ENCODE measurements around the gene FRMD4A.

FRMD4A gene

DNA sequence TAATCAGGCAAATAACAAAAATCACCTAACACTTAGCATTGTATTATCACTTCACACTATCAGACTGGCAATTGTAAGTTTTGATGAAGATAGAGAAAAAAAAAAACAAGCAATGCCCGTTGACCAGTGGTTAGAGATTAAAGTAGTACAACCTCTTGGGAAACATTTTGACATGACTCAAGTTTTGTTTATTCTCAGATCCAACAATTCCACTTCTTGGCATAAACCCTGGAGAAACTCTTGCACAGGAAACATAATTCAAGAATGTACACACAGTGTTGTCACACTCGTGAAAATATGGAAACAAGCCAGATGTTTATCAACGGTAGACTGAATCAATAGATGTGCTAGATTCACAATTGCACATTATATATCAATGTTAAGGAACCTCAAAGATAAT lies 37.2 kb downstream of the FRMD4A start:
- no peak for DNase-seq (ENCODE audit: low read depth)

DNA sequence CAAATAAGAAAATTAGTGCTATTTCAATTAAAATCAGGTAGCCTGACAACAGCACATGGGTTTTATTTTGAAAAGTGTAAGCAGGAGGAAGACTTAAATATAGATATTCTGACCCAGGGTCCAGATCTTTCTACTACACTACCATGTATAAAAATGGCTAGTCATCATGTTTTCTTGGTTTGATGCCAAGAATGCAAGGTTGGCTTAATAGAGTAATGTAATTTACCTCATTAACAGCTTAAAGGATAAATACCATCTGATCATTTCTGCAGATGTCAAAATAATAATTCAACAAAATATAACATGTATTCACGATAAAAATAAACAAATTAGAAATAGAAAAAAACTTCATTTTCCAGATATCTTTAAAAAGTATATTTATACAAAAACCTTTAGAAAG lies 39.4 kb downstream of the FRMD4A start:
- no peak for DNase-seq (ENCODE audit: low read depth)

DNA sequence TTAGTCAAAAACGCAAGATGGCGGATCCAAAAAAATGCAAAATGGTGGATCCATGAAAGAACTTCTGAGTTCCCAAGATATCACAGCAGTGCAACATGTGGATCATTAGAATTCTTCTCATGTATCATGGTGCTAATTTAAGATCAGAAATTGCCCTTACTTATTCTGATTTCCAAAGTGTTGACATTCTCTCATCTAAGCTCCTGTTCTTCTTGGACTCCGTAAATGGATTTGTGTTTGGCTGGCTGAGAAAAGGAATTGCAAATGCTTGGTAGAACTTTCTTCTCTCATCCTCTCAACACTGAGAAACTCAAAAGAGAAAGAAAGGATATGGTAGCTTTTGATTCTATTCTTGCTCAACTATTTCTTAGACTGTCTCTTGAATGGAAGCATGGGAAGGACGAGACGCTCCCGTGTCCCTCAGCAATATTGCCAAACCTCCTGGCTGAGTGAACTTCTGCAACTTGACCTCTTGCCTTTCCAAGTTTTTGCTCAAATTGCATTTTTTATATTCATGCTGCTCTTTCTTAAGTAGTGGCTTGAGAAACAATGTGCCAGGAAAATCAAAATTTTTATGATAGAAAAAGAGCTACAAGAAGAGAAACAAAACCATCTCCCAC lies 44.7 kb downstream of the FRMD4A start:
- DNase-seq (ENCODE audit: low read depth): no peak

DNA sequence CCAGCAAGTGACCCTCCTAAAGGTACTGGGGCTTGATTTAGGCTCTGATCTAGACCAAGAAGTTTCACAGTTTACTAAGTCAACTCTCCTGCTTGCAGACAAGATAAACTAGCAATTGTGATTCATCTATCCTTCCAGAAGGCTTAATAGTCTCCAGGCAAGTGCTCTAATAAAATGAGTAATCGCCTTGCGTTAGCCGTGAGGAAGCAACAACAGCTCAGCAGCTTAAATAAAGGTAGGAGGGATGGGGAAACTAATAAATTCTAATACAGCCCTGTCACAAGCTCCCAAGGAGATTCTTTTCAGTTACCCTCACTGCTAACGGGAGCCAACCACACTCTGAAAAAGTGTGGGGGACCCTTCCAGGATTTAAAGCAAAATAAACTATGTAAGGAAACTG lies 48.4 kb downstream of the FRMD4A start:
- no peak for DNase-seq (ENCODE audit: low read depth)

DNA sequence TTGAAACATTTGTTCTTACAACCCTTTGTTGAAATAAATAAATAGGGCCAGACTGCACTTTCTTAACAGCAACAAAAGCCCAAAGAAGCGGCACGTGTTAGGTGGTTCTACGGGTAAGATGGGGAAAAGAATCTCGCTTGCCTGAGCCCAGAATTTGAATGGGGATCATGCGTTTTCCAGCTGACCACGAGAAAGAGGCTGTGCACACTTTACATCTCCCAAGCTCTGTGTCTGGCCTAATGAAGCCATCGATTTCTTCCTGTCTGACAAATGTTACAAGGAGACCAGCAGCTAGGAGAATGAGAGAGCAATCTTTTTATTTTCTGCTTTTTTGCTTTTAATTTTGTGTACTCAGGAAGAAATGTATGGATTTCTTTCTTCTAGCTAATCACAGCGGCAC lies 52.2 kb downstream of the FRMD4A start:
- DNase-seq (ENCODE audit: low read depth): no peak

DNA sequence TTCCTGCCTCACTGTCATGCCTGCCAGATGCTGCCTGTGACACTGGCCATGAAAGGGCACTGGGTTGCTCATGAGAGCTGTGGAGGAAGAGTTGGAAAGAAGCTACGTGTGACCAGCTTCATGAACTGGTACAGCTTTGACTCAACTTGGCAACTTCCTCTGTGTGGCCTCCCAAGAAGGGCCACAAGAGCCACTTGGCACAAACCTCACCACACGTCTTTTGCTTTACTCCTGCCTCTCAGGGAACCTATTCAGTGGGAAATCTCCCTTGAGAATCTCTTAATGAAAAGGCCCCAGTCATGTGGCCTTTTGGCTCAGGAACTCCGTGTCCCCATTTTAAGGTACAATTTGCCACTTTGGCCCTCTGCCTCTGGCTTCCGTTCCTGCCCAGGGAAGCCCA lies 54.5 kb downstream of the FRMD4A start:
- DNase-seq (ENCODE audit: low read depth): no peak

DNA sequence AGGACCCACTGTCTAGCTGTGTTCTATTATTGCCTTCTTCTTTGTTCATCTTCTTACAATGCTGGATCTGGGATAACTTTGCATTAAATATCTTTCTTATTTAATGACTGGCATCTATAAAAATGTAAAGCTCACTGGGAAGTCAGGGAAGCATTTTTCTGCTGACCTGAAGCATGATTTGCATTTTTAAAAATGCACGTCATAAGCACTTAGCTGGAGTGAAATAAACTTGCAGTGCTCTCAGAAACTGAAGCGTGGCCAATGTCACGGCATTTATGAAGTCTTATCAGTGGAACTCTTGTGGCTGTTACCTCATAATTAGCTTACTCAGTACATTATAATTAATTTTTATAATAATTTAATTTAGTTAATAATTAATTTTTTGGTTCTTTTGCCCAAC lies 59.1 kb downstream of the FRMD4A start:
- no peak for DNase-seq (ENCODE audit: low read depth)

DNA sequence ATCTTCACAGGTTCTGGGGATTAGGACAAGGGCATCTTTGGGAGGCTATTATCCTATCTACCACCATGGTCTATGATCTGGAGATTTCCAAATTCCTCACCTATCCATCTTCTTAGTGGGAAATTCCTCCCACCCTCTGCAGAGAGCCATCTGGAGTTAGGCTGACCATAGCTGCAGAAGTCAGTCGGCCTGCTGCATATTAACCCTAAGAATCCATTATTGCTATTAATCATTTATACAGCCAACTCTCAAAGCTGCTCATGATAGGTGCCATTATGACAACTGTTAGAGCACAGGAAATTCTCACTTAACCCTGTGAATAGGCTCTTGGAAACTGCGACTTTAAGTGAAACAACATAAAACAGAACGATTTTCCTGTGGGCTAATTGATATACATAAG lies 60.4 kb downstream of the FRMD4A start:
- DNase-seq (ENCODE audit: low read depth): no peak

DNA sequence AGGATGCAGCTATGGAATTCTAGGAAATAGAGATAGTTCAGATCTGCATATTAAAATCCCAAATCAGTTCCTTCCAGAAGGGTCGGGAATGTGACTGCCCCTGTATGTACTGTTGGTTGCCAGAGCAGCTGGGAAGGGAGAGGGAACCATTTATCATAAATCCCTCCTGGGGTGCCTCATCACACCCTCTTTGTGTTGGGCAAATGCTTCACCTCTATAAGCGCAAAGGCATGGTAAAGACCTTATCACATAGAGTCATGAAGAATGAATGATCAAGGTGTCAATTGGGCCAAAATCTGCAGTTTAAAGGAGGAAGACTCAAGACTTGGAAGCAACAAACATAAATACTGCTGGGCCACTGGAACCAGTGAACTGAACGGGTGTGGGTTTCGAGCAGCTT lies 65.0 kb downstream of the FRMD4A start:
- DNase-seq (ENCODE audit: low read depth): no peak

DNA sequence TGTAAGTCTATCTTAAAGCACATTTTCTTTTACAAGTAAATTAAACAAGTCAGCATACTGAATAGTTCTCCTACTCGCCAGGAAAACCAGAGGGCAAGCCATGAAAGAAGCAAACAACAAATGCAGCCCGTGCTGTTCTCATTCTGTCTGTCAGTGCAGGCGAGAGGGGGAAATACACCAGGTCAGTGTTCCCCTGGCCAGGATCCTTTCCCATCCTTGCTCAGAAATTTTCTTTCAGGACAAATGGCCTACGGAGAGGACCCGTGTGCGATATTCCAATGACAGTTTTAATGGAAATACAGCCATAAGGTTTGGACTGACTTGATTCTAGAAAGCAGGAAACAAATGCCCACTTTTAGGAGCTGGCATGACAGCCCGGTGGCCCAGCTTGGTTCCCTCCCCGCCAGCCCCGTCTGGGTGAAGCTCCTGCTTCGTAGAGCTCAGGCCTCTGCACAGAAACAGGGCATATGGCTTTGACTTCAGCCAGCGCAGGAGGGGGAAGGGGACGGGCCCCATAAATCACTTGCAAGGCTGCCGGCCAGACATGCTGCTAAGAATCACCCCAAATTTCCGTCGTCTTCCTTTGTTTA lies 67.8 kb downstream of the FRMD4A start:
- DNase-seq (ENCODE audit: low read depth): no peak

DNA sequence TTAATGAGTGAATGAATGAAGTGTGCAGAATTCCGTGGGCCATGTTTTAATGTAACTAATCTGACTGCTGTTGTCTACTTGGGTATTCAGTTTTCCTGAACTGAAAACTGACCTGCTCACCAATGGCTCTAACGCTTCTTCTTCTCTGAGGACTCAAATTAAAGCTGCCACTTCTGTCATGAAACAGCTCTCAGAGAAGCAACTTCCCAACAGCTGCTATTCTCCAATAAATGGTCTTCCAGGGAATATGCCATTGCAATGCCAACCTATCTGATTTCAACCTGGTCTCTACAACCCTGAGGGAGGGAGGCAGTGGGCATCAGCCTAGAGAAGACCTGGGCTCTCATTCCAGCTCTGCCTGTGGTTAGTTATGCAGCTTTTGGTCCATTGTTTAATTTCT lies 69.4 kb downstream of the FRMD4A start:
- DNase-seq (ENCODE audit: low read depth): no peak

DNA sequence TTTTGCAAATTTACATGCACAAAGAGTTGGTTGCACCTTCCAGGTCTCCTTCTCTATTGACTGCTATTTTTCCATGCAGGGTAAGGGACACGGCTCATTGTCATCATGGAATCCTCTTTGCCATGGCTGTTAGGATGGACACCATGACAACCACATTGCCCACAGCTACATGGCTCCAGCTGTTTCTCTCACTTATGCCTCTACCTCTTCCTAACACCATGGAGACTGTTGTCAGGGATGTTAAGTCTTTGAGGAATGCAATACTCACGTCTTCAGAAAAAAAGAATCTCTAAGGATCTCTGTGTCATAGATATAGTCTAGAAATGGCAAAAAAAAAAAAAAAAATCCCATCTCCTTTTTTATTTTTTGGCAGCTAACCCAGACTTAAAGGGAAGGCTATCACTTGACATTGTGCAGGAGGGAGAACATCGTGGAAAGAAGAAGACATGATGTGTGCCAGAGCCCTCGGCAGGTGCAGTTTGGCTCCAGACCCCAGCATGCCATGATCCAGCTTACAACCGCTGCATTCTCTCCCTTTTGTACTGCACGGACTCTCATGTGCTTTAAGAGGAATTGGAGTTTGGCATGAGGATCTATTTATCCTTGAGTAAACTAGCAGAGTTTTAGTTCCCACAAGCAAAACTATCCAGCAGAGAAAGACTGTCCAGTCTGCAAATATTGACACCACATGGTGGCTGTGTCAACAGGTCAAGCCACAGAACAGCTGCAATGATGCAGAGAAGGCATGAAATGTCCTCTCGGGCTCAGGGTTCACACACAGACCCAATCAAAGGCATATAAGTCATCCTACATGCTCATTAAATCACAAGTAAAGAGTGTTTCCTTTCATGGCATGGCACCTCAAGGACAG lies 70.8 kb downstream of the FRMD4A start:
- DNase-seq (ENCODE audit: low read depth): no peak

DNA sequence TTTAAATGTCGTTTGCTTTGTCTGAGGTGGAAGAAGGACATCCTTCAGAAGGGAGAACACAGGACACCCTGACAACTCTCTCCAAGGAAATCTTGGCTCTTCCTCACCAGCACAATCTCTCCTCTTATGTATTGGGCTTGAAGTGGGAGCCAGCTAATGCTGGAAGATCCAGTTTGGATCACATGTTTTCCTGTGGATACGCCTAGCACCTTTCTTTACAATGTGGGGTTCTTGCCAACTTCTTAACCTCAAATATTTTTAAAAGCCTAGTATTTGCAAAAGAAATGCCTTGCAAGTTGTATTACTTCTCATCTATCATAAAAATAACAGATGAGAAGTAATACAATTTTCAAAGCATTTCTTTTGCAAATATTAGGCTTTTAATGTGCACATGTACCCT lies 76.4 kb downstream of the FRMD4A start:
- DNase-seq (ENCODE audit: low read depth): no peak

DNA sequence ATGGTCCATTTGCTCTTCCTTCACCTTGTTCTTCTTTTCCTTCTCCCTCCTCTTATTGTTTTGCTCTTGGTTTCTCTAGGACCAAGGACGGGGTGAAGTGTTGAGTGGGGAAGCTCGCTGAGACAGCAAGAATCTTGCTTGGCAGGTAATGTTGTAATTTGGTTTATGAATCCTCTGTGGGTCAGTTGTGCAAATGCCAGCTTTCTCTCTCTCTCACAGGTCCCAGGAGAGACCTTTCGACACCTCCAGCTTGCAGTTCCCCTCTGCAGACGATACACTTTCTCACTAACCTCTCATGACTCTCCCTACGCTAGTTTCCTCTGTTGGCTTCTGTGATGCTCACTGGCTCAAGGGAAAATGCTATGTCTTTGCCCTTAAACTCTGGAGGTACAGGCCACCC lies 77.0 kb downstream of the FRMD4A start:
- DNase-seq (ENCODE audit: low read depth): no peak

DNA sequence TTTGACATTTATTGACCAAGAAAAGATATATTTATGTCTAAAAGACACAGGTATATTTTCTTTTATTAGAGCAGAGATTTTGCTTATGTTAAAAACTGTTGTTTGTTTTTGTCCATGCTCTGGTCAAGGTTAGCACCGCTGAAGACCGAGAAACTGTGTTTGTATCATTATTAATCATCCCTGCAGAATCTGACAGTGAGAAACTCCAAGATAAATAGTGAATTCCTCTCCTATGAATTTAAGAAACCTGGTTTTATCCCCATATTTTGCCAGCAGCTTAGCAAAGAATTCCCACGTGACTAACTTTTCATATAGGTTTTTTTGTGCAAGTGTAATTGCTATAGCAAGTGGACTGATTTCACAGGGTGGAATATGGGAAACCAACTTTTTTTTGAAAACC lies 77.6 kb downstream of the FRMD4A start:
- DNase-seq (ENCODE audit: low read depth): no peak

DNA sequence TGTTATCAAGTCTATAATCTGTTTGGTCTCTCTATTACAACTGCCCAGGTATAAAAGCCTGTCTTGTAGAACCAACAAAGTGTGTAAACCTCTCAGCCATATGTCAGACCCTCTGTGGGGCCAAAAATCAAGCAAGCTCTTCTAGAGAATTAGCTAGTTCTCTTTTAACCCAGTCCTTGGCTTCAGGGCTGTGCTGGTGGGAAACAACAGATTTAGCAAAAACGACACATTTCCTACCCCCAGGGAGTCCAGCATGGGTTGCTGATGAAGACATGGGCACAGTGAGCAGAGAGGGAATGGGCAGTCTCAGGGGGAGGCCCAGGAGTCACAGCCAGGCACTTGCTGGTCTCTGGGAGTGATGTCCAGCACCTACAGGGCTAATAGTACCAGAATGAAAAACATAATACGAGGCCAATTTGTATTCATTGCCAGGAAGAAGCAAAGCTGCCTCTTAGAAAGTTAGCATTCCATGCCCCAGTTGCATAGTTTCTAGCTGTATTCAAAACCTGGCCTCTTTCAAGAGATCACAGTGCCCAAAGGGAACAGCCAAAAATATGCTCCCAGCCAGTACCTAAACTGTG lies 80.1 kb downstream of the FRMD4A start:
- no peak for DNase-seq (ENCODE audit: low read depth)

DNA sequence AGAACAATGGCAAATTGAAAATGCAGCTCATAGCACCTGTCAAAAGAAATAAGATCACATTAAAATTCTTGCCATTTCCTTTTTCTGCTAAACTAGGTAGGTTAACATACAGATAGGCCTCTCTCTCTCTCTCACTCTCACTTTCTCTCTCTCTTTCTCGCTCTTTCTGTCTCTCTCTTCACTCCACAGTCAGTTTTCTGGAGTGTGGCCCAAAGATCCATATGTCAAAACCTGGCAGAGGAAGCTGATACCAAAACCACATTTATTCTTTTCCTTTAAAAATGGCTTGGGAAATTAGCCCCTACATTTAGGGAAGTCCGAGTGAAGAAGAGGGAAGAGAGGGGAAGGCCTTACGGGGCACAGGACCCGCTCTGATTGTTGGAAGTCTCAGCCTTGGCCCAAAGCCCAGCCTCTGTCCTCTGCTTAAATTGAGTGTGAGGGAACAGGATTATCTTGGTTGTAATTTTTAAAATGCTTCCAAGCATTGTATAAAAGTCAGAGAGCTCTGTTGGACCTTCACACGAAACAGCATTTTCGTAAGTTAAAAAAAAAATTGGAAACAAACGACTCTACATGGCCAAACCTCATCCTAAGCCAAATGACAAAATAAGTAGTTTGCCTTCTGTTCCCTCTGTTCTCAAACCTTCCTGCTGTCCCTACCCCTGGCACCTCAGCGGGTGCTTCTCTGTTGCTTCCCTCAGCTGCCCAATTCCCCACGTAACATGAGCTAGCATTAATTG lies 83.2 kb downstream of the FRMD4A start:
- DNase-seq (ENCODE audit: low read depth): no peak

DNA sequence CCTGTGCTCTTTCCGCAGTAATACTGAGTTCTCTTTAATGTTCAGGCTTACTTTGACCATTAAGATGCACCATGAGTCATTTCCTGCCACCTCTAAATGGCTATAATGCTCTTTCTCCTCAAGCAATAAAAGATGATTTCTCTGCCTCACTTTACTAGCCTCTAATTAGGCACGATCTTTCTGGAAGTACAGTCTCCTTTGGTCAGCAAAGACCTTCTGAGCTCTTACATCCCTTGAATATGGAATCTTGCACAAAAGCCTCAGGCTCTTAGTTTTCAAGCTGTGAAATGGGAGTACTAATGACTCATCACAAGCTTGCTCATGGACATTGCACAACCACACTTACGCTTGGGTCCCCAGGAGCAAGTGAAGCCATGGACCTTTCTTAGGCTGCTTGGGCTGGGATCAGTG lies 85.9 kb downstream of the FRMD4A start:
- no peak for DNase-seq (ENCODE audit: low read depth)

DNA sequence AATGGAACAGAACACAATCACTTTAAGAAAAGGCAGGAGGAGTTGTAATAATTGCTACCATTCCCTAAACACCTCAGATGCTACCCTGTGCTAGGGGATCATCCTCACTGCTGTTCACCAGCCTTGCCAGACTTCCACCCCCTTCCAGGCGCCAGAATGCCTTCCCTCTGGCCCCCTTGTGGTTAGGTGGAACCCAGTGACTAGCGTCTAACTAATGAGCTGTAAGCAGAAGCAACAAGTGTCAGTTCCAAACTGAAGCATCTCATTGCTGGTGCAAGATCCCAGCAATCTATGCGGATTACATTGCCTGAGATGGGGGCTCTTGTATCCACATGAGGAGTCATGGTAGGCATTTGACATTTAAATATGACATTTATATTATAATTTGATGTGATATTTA lies 86.6 kb downstream of the FRMD4A start:
- DNase-seq (ENCODE audit: low read depth): no peak

DNA sequence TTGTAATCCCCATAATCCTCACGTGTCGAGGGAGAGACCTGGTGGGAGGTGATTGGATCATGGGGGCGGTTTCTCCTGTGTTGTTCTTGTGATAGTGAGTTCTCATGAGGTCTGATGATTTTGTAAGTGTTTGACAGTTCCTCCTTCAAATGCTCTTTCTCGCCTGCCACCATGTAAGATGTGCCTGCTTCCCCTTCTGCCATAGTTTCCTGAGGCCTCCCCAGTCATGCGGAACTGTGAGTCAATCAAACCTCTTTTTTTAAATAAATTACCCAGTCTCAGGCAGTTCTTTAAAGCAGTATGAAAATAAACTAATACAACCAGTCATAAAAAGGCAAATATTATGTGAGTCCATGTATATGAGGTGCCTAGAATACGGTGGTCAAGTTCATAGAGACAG lies 87.5 kb downstream of the FRMD4A start:
- no peak for DNase-seq (ENCODE audit: low read depth)

DNA sequence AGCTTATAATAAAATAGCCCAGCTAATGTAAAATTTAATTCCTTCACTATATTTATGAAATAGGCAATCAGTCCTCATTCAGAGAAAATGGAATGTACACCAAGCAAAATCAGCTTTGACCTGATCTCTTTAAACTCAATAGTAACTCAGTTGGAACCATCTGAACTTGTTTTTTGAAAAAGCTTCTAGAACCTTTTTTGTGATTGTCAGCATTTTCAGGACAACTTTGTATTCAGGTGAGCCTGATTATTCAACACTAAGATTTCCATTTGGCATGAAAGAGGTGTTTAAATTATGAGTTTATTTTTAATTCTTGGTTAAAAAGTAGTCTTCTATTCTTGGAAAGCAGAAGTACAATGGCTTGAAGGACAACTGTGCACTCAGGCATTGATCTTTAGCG lies 89.5 kb downstream of the FRMD4A start:
- no peak for DNase-seq (ENCODE audit: low read depth)
